Stromal cell of bone marrow (primary cell): ENCODE results near the gene SOBP.
A peak's percentile ranks its signal among the peaks of the same experiment; 100 is the strongest.

Experiments used
- DNase-seq: peaks from one replicate; pipeline ENCODE4 v3.0.0-alpha.2; 2012; ENCODE audit warnings: low read depth

The SOBP gene

DNA sequence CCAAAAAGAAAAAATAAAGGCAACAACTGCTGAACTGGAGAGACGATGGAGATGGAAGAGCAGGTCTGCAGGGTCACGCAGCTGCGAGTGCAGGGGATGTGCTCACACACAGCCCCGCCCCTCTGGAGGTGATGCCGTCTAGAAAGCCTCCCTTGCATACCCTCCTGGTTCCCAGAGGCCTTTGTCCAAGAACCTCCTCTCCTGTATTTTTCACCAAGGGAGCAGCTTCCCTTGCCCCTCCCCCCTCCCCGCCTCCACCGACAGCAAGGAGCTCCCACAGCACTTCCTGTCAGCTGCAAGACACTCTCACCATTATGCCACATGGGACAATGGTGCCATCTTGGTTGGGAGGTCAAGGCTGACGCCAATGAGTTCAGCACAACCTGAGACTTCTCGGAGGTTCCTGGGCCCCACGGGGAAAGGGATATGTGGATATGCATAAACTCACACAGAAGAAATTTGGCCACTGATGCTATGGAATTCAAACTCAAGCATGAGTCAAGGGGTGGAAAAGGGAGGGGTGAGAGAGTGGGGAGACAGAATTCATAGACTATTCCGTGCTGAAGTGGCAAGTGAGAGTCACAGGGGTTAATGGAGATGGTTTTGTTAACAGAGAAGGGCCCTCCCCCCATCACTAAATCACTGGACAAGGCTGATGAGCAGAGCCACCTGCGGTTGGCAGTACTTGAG lies 201.3 kb downstream of the SOBP start:
- peak; percentile 92 for DNase-seq

DNA sequence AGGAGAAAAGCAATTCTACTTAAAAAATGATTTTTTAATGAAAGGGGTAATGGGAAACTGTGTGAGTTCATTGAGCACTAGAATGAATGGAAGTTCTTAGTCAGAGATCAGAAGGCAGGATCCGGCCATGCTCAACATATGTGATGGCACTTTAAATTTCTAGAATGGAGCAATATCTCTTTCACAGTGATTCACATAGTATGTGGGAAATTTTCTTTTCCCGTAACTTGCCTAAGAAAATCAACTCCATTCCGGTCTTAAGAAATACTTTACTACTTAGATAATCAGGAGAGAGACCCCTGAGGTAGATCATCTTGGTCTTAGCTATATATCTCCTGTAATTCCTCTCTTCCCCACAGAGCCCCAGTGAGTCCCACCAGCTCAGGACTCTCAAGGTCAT lies 202.4 kb downstream of the SOBP start:
- peak; percentile 79 for DNase-seq

DNA sequence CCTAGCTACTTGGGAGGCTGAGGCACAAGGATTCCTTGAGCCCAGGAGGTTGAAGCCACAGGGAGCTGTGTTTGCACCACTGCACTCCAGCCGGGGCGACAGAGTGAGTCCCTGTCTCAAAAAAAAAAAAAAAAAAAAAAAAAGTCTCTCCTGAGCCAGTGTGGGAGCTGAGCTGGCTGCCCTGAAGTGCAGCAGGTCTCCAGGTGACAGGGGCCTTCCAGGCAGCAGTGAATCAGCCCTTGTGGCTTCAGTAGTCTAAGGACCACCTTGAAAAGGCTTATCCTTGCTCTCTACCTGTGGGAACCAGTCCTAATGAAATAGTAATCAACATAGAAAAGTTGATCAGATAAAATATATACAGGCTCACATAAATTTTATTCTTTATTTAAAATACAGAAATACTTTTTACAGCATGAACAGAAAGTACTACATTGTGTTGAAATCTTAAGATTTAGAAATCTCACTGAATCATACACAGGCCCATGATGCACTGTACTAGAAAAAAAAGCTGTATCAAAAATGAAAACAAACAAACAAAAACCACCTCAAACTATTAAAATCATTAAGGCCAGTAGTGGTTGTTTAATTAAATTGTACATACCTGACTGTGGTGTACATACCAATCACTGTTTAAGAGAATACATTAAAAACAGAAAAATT lies 205.3 kb downstream of the SOBP start:
- DNase-seq, result no peak

DNA sequence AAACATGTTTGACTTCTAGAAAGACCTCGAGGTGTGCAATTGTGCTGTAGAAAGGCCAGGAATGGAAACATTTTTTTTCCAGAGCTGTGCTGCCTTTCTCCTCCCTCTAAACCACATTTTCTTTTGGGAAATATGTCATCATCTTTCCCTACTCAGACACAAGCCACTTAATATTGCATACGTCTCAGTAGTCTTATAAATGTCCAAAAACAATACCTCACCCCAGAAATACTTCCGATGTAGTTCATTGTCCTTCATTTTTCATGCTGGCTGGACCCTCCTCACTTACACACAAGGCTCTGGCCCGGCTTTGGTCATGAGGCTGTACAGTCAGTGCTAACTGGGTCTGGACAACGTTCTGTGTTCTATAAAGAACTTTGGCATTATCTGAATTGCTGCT lies 207.8 kb downstream of the SOBP start:
- no peak for DNase-seq

DNA sequence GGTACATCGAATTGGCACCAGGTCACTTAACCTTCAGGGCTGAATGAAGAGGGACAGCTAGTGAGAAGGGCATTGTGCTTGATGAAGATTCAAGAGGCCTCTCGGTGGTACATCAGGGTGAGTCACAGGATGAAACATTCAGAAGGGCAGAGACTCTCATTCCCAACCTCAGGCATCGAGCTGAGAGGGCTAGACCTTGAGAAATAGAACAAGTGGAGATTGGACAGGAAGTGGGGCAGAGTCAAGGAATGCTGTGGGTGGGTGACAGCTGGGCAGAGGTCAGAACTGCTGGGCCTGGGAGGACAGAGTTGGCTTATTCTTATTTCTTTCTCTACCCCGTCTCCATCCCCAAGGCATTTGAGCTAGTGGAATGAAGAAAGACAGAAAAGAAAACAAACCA lies 208.2 kb downstream of the SOBP start:
- DNase-seq, result peak; percentile 81

DNA sequence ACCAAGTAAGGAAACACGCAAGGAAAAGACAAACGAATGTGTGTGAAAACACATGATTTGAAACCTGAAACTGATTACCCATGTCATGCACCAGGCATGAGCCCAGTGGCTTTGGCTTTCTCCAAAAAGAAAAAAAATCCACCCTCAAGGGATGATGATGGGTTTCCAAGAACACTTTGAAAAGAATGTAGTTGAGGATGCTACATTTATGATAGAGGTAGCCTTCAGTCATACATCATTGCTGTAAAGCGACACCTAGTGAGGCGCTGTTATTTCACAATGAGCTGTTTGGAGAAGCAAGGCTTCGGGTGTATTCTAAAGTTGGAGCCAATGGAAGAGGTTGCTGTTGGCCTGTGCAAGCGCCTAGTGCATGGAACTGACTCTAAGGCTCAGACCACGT lies 209.3 kb downstream of the SOBP start:
- DNase-seq, result no peak

DNA sequence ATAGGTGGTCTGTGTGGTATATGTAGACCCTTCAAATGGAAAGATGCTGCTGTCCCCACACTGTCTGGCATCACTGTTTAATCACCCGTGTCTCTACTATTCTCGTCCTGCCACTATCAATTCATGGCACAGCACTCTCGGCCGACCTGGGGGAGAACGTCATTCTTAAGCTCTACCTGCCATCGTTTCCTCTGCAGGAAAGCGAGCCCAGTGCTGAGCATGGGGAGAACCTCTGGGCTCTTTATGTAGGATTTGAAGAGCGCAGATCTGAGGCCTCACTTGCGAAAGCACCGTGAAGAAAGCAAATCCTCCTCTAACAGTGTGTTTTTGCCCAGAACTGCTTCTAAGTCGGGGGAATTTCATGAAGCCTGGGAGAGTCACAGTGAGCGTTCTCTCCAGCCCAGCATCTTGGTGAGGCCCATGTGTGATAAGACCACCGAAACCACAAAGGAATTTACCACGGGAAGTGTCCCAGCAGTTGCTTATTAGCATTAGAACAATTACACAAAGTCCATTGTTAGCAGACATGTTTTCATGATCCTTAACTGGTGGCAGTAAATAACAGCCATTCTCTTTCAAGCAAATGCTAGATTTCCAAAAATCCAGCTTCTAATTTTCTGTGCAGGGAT lies 209.9 kb downstream of the SOBP start:
- DNase-seq, result no peak

DNA sequence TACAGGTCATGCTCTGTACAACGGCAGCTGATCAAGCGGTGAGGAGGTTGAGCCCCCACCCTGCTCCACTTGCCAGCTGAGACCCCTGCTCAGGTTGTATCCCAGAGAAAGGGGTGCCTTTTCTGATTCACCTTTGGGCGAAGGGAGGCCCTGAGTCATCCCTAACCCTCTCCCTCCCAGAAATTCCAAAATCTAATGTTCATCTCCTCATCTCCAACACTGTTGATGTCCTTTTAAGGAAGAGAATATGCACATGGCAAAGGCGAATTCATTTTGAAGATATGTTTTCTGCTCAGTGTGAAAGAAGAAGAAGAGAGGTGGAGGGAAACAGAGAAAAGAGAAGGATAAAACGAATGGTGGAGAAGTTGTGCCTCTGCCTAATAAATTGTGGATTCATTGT lies 213.7 kb downstream of the SOBP start:
- no peak for DNase-seq

DNA sequence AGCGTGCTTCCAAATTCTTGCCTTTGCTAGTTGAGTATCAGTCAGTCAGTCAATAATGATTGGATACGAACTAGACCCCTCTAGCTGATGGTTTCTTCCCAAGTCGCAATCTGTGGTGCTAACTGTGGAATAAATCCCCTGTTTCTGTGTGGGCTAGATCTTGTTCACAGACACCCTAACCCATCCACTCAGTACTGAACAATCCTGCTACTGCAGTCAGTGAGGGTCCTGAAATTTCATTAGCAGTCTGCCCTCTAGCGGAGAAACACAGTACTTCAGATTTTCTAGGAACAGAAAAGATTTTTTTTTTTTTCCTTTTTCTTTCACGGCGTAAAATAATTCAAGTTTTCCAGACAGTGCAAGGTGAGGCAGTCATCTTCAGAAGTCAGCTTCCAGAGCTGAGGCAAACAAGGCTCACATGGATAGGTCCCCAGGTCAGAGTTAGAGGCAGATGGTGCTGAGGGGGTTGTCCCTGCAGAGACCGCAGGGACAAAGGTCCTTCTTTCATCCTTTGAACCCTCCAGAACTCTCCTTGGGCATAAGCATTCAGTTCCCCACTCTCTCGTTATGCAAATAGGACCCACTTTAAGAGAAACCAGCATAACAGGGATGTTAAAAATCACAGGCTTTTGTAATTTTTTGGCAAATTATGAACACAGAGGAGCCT lies 214.6 kb downstream of the SOBP start:
- DNase-seq, result no peak

DNA sequence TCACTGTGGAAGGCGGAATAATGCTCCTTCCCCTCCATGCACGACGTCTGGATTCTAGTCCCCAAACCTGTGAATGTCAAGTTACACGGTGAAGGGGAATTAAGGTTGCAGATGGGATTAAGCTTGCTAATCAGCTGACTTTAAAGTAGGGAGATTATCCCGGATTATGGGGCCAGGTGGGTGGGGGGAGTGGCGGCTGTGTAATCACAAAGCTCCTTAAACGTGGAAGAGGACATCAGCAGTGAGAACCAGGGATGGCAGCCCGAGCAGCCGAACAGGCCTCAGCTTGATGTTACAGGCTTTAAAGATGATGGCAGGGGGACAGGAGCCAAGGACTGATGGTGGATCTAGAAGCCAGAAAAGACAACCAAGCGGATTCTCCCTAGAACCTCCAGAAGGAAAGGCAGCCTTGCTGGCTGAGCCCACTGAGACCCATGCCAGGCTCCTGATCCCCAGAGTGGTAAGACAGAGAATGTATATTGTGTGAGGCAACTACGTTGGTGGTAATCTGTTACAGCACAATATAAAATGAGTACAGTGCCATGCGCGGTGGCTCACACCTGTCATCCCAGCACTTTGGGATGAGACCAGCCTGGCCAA lies 216.7 kb downstream of the SOBP start:
- no peak for DNase-seq

DNA sequence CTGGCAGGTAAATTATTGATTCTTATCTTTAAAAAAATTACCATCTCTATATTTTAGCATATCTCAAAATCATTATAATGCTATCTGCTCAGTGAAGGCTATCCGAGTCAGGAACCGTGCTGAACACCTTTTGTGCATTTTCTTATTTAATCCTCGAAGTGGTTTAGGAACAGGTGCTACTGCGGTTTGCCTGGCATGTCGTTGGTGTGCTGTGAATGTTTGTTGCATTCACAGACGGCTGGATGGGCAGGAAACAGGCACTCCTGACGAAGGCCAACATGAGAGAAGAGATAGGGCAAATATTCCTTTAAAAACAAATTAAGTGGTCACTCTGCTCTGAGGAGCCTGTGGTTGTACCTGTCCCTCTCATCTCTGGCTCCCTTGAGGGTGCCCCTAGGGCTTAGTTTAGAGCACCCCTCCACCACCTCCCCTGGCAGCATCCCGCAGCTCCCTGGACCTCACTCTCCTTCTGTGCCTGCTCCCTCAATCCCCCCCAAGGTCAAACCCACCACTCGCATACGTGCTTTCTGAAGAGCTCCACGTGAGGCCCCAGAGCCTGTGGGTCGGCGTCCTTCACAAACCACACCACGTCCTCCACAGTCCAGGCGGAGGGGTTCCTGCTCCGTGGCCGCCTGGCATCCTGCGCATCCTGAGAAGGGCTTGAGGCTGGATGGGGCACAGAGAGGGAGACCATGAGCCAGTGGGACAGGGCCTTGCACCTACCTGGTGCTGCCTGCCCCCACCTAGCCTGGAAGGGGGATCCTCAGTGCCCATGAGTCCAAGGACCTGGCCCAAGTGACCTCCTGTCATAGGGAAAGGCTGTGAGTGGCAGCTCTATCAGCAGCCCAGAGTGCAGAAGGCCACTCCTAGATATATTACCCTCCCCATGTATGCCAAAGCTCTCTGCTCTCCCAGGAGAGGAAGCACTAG lies 217.7 kb downstream of the SOBP start:
- no peak for DNase-seq

DNA sequence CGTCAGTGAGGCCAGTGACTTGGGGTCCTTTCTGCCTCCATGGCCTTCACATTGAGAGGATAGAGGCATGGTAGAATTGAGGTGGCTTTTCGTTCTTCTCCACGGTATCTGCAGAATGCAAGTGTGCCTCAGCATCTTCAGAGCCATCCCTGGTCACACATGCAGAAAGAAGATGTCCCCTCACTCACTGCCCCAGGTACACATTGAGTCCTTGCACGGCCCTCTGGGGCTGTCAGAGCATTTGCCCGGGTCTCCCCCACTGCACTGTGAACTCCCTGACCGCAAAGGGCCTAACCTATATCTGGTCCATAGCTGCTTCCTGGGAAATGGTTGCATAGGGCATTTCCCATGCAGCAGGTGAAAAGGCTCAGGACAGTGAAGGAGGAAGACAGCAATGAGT lies 218.5 kb downstream of the SOBP start:
- no peak for DNase-seq

DNA sequence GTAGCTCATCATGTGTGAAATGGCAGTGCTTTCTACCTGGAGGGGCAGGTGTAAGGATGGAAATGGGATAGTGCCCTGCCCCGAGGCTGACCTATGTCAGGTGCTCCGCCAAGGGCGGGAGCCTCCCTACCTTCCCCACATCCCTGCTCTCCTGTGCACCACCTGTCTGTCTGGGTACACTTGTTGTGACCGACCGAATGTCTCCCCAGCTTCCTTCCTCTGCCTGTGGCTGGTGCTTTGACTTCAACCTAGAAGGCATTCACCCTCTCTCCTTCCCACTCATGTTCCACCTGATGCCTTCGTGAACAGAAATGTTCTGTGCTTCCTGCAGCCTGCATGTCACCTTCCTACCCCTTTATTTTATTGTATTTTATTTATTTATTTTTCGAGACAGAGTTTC lies 219.4 kb downstream of the SOBP start:
- DNase-seq, result no peak
